ENCODE results near the gene C9orf50. TPM values are rescaled to one million over a fixed set of nuclear protein-coding genes. Genes with fewer than 3 reads are reported as not detected.

C9orf50 gene
- total RNA-seq, 1 donor from 2014 or later, result not detected

GRCh38 chr9:129629251-129629820 lies 8.4 kb upstream of the C9orf50 start:
- ATAC-seq, result no peak
- Histone ChIP-seq H3K9me3 (no peaks in the 10 kb centered on the region), H3K36me3 (peaks cover 19% of the 10 kb centered on the region), H3K27me3 (no peaks in the 10 kb centered on the region), H3K27ac (no peak overlapping the region), H3K4me1 (peaks cover 46% of the 10 kb centered on the region), H3K4me3 (no peak overlapping the region)
- intact Hi-C loops (cut with DNase I), result no loop called here
- no peak for DNase-seq
- TF ChIP-seq CTCF (IDR thresholded peaks at IDR 0.05), result no peak

GRCh38 chr9:129628709-129629108 lies 7.8 kb upstream of the C9orf50 start:
- no peak overlapping the region for H3K4me3 ChIP-seq
- intact Hi-C loops (cut with DNase I), result no loop called here
- peaks cover 13% of the 10 kb centered on the region for H3K36me3 ChIP-seq
- peaks cover 46% of the 10 kb centered on the region for H3K4me1 ChIP-seq
- no peak for TF ChIP-seq CTCF (IDR thresholded peaks at IDR 0.05)
- H3K27ac ChIP-seq, result no peak overlapping the region
- no peak for DNase-seq
- H3K27me3 ChIP-seq, result no peaks in the 10 kb centered on the region
- no peaks in the 10 kb centered on the region for H3K9me3 ChIP-seq
- ATAC-seq, result no peak

GRCh38 chr9:129627556-129628440 lies 6.9 kb upstream of the C9orf50 start:
- H3K36me3 ChIP-seq, result peaks cover 5% of the 10 kb centered on the region
- no peaks in the 10 kb centered on the region for H3K27me3 ChIP-seq
- H3K27ac ChIP-seq, result peak overlapping the region; percentile 96
- H3K9me3 ChIP-seq, result no peaks in the 10 kb centered on the region
- no peak for TF ChIP-seq CTCF (IDR thresholded peaks at IDR 0.05)
- peaks cover 46% of the 10 kb centered on the region for H3K4me1 ChIP-seq
- ATAC-seq (no peak), DNase-seq (no peak)
- H3K4me3 ChIP-seq, result peak overlapping the region; percentile 93
- intact Hi-C loops (cut with DNase I), result no loop called here

- Histone ChIP-seq H3K27ac (peak overlapping the region; percentile 96), H3K4me1 (peaks cover 46% of the 10 kb centered on the region), H3K9me3 (no peaks in the 10 kb centered on the region), H3K36me3 (no peaks in the 10 kb centered on the region), H3K27me3 (no peaks in the 10 kb centered on the region), H3K4me3 (peak overlapping the region; percentile 93)
- ATAC-seq, result peak; percentile 3
- DNase-seq, result no peak
- no peak for TF ChIP-seq CTCF (IDR thresholded peaks at IDR 0.05)
- intact Hi-C loops (cut with DNase I), result no loop called here
Measured at GRCh38 chr9:129626625-129627284, 5.9 kb upstream of the C9orf50 start.

GRCh38 chr9:129626079-129626624 lies 5.3 kb upstream of the C9orf50 start, which contains the start of gene NTMT1:
NTMT1 (plus strand) TSS chr9:129626163; CDS start chr9:129632704, 6,541 bp downstream.
- Histone ChIP-seq H3K27me3 (no peaks in the 10 kb centered on the region), H3K27ac (peak within 1 kb of the TSS; percentile 96), H3K4me1 (peaks cover 46% of the 10 kb centered on the region), H3K4me3 (peak within 1 kb of the TSS; percentile 93), H3K9me3 (no peaks in the 10 kb centered on the region), H3K36me3 (no peaks in the 10 kb centered on the region)
- ATAC-seq (peak; percentile 96), DNase-seq (peak; percentile 94)
- TF ChIP-seq CTCF (IDR thresholded peaks at IDR 0.05), result no peak
- intact Hi-C loops (cut with DNase I), result no loop called here
